HG03432 (cell line): ENCODE results near the gene PCA3.

ENCODE experiments used
- ATAC-seq: cut with Tn5 transposase; IDR thresholded peaks from one replicate; pipeline ENCODE4 v1.9.1; 2021; ENCODE audit warnings: mild to moderate bottlenecking, moderate library complexity; ENCODE audit not compliant: unreplicated experiment

Gene PCA3

DNA sequence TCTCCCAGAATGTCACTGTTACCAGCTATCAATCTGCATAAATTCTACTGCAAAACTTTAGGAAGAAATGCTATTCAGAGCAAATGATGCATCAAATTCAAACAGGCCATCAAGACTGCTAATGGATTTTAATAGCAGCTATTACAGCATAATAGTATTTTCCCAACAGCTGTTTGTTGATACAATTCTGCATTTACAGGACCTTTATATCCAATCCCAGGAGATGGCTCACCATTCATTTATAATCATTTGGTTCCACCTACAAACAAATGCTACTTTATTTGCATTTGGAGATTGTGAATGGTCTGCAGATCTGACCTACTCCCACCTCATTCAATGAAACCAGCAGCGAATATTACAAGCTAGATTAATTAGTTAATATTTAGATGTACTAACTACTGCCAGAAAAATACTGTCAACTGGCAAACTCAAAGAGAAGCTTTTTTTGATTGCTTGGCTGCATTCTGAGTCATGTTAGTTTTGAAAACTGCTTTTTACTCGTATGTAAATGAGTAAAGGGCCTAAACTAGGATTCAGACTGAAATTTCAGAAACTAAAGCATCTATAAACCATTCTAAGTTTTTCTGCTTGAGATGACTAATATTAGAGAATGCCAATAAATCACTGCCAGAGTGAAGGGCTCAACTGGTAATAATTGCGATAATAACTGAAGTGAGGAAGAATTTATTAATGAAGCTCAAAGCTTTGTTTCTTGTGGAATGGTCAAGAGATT lies 7.1 kb upstream of the PCA3 start:
- ATAC-seq = no peak

DNA sequence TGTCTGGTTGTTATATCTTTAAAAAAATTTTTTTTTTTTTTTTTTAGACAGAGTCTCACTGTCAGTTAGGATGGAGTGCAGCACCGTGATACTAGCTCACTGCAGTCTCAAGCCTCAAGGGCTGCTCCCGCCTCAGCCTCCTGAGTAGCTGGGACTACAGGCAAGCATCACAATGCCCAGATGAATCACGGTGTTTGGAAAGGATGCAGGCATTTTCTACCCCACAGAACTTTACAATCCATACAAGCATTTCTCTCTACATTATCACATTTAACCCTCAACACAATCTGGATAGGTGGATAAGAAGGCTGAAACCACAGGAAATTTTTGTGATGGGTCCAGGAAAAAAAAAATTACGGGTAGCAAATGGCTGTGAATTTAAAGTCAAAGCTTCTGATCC lies 5.8 kb upstream of the PCA3 start:
- no peak for ATAC-seq

DNA sequence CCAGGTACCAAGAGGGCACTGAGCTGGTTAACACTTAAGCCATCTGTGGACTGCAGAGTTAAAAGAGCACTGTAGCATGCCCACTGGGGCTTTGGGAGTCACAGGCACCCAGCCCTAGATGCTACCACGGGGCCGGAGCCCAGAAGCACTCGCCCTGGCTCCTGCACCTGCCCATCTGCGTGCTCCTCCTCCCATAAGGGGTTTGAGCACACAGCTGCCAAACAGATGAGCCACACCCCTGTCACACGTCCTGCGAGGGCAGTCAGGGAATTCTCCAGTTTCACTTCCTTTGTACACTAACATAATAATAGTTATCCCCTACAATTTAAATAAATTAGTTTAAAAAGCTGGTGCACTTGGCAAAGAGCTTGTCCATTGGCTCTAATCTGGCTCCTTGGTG lies 4.5 kb upstream of the PCA3 start:
- ATAC-seq = no peak

DNA sequence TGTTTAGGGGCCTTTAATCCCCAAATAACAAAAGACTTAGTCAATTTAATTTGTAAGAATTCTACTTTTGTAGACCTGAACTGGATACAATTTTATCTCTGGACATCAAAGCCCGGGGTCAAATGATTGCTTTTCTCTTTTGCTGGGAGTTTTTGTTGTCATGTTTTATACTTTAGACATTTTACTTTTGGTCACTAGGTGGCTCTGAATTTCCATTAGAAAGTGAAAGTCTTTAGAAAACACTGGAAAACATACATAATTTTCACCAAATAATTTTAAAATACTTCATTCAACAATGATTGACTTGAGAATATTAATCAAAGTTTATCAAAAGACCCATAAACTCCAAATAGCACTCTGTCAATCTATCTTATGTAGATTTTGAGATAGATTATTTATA lies 2.8 kb upstream of the PCA3 start:
- ATAC-seq = no peak

DNA sequence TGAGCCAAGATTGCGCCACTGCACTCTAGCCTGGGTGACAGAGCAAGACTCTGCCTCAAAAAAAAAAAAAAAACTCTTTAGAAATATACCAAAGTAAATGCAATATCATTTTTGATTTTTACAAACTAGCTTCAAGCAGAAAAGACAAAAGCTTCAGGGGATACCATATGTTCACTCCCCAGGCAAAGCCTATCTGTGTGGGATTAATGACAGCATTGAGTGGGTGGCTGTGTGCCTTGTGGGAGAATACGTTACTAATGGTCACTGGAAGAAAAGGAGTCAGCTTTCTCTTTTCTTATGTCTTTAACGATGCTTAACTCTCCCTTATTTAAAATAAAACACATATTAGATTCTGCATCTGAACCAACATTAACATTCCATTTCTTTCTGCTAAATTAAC lies 1.9 kb downstream of the PCA3 start:
- ATAC-seq = no peak

DNA sequence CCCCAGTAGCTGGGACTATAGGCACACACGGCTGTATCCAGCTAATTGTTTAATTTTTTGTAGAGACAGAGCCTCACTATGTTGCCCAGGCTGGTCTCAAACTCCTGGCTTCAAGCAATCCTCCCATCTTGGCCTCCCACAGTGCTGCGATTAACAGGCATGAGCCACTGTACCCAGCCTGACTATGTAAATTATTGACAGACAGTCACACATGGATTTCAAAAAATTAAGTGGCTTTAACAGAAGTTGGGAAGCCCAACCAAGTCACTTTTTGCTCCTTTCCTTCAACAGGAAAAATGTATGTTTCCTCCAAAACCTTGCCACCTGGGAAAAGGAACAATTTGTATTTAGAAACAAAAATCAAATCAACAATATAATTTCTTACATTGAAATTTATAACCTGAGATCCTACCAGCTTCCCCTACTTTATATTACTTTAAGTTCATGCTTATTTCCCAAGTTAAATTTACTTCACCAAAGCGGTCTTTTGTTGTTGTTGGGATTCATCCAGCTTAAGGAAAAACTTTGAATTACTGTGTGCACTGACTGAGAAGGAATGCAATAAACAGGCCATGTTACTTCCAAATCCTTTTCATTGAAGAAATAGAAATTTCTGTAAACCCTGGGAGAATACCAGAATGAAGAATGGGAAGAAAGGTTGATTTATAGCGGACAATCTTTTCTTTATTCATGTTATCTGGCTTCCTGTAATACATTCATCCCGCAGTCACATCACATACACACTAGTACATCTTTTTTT lies 8.6 kb downstream of the PCA3 start:
- ATAC-seq = no peak

DNA sequence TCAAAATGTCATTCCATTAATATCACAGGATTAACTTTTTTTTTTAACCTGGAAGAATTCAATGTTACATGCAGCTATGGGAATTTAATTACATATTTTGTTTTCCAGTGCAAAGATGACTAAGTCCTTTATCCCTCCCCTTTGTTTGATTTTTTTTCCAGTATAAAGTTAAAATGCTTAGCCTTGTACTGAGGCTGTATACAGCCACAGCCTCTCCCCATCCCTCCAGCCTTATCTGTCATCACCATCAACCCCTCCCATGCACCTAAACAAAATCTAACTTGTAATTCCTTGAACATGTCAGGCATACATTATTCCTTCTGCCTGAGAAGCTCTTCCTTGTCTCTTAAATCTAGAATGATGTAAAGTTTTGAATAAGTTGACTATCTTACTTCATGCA lies 20.6 kb downstream of the PCA3 start:
- no peak for ATAC-seq

DNA sequence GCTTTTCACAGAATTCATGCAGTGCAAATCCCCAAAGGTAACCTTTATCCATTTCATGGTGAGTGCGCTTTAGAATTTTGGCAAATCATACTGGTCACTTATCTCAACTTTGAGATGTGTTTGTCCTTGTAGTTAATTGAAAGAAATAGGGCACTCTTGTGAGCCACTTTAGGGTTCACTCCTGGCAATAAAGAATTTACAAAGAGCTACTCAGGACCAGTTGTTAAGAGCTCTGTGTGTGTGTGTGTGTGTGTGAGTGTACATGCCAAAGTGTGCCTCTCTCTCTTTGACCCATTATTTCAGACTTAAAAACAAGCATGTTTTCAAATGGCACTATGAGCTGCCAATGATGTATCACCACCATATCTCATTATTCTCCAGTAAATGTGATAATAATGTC lies 21.3 kb downstream of the PCA3 start:
- ATAC-seq = no peak

DNA sequence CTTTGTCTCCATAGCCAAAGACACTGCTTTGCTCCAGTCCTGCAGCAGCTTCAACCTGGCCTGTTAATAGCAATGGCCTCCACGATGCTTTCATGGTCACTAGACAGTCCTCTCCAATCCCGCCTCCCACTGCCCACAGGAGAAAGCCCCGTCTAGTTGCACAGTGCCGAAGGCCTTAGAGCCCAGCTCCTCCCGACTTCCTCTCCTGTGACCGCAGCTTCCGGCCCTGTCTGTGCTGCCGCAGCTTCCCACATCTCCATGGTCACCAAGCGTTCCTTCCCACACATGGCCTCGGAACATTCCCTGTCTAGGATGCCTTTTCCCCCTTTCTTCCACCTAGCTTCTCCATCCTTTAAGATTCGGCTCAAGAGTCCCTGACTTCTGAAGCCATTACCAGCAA lies 23.4 kb downstream of the PCA3 start:
- no peak for ATAC-seq

DNA sequence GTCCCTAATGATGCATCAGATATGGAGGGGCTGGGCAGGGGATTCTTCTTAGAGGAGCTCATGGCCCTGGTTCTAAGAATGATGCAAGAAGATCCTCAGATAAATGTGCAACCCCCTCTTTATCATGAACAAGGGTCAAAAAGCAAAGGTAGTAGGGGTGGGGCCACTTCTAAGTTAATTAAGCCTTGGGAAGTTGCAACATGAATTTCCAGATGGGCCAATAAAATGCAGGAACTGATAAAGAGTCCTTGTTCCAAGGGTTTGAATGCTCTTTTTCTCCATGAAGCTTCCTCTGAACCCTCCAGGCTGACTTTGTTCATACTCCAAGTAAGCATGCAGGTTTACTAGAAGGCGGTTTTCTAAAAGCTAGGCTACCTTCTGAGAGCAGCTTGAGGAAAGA lies 25.6 kb downstream of the PCA3 start:
- no peak for ATAC-seq

DNA sequence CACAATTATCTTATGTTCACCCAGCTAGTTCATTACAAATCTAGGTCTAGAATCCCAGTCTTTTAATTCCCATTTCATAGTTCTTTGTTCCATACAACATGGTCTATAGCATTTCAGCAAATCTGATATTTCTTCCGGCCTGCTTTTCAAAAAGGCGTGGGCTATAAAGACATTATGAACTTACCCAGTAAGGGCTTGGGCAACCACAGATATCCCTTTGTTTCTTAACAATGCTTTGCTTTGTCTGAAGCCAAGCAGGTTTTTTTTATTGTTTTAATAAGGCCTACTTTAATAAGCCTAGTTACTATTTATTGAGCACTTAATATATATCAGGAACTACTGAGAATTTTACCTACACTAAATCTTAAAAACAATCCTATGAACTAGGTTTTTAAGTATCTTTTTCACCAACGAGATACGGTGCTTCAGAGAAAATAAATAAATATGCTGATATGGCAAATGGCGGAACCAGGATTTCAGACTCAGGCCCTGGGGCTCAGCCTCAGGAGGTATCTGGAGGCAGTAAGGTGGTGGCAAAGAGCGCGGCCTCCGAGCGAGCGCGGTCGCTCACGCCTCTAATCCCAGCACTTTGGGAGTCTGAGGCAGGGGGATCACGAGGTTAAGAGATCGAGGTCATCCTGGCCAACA lies 29.7 kb downstream of the PCA3 start:
- no peak for ATAC-seq

DNA sequence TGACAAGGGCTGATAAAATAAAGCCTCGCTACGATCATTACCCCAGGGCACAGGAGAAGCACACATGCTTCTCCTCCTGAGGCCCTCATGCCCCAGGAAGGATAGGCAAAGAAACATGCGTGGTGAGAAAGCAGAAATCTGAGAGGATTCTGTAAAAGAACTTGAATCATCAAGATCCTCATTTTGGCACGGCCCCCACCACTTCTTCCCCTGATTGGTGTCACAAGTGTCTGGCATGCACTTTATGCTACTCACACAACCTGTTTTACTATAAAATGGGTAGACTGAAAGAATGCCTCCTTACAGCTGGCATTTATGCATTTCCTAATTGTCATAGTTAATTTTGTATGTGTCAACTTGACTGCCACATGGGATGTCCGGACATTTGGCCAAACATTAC lies 32.1 kb downstream of the PCA3 start:
- no peak for ATAC-seq

DNA sequence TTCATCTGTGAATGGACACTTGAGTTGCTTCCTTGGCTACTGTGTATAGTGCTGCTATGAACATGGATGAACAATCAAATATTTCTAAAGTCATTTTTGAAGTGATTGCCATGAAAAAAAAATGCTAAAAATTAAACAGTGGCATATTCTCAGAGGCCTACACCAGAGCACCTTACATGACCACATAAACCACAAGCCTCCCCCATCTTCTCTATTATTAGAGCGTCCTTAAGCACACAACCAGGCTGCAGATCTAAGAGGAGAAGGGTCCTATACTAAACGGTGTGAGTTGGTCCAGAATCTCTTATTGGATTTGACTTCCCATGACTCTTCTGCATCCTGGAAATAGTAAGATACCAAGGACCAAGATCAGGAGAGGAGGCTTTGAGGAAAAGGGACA lies 34.3 kb downstream of the PCA3 start:
- peak; percentile 57 for ATAC-seq

DNA sequence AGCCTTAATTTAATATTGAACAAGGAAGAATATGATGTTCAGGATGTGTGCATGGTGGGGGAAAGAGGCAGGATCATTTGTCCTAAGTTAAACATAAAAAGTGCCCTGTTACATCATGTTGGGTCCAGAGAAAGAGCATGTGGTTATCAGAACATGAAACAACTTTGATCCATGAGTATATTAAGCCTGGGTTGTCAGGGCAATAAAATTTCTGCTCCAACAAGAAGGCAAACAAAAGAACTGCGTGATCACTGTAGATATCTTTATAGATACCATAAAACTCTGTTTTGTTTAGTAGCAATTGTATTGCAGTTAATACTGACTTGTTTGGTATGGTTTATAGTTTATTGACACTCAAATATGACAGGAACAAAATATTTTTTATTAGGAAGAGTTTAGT lies 35.2 kb downstream of the PCA3 start:
- no peak for ATAC-seq

DNA sequence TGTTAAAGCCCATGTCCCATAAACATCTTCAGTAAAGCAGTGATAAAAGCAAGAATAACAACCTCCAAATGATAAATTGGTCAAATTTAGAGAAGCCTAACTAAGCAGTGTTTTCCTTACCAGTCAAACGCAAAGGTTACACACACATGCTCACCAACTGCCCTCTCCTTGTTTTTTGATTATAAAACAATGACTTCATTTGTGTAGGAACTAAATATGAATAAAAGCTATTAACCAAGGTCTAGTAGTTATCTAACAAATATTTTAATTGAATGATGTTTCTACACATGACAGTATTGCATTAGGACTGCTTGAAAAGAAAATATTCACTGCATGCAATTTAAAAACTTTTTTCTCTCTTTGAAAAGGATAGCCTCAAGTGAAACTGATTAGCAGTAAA lies 36.7 kb downstream of the PCA3 start:
- no peak for ATAC-seq

DNA sequence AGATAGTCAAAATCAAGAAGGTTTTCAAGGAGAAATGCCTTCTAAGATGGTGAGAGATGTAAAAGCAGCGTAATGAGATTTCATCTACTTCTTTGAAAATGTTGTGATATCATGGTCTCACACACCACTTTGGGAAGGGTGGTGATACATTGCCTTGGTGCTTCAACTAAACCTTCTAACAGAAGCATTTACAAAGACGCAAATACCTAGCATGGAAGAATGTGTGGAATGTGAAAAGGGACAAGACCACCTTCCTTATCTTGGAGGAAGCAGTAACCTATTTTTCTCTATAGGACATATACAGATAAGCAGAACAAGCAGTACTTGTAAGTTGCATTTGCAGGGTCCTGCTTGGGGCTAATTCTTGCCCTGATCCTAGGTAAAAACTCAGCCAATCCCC lies 38.8 kb downstream of the PCA3 start:
- no peak for ATAC-seq

DNA sequence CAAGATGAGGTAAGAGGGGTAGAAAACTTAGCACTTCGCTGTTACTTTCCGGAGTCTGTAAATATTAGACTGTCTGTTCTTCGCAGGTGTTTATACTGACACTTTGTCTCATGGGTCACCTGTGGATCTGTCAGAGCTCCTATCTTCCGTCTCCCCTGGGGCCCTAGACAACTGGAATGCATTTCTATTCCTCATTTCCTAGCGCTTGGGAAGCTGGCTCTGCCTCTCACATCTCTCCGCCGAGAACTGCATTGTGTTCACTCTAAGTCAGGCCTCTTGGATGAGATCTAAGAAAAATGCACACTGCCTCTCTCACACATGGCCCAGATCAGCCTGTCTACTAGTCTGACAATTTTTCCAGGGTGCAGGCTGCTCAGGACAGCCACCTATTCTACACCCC lies 39.5 kb downstream of the PCA3 start:
- ATAC-seq = no peak

DNA sequence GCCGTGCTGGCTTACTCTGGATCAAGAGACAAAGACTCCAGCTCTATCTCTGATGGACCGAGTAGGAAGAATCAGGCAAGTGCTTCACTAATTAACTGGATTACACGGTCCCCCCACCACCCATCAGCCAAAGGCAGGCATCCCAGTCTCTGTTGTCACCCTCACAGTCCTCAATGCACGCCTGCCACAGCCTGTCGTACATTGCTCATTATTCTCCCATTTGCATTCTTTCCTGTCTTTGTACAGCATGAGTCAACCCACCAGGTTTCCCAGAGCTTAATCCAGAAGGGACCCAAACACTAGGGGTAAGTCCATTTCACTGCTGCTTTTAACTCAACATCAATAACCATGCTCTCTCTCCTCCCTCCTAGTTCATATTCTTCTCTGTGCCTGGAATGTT lies 44.4 kb downstream of the PCA3 start:
- ATAC-seq = no peak

DNA sequence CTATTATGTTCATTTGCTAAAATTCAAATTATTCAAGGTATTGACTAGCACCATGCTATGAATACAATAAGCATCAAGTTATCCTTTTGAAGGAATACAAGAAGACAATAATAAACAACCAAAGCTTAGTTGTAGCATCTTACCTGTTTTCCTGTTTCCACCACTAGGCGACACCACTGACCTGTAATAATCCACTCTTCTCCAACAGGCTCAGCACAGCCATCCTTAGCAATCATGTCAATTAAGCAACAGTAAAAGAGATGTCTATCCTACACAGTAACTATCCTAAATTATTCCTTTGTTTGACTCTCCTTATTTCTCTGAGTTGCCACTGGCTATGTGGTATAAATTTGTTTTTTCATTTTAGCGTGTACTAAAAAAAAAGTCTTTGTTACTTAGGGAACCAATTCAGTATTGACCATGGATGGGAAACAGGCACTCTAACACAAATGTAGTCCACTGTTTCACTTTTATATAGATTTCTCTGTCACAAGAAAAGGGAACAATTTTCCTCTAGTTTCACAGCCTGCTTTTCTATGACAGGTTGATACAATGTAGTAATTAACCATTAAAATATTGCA lies 46.2 kb downstream of the PCA3 start:
- ATAC-seq = peak; percentile 79

DNA sequence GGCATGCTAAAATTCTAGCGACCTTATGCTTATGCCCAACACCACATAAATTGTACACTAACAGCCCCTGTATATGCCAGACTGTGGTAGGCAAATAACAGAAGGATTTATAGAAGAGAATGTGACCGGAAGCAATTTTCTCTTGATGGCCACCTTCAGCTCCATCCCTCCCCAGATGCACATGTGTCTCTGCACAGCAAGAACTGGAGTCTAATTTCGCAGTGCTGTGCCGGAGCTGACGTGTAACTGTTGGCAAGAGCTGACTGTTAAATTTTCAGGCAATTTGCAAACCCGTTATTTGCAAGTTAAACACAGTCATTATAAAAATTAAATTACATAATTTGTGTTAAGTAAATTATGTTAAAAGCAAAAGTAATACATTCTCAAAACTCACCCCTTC lies 48.4 kb downstream of the PCA3 start:
- ATAC-seq = no peak

DNA sequence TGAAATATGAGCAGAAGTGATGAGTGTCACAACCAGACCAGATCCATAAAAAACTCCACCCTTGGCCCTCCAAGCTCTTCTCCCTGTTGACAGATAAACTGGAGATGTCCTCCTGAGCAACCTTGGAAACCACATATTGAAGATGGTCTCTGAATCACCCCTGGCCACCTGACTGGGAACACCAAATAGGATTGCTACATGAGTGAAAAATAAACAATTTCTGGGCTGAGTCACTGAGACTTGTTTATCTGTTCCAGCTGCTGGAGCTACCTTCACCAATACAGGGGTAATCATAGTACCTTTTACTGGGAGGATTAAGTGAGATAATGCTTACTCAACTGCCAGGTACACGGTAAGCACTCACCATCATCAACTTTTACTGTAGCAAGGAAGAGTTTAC lies 53.3 kb downstream of the PCA3 start:
- no peak for ATAC-seq

DNA sequence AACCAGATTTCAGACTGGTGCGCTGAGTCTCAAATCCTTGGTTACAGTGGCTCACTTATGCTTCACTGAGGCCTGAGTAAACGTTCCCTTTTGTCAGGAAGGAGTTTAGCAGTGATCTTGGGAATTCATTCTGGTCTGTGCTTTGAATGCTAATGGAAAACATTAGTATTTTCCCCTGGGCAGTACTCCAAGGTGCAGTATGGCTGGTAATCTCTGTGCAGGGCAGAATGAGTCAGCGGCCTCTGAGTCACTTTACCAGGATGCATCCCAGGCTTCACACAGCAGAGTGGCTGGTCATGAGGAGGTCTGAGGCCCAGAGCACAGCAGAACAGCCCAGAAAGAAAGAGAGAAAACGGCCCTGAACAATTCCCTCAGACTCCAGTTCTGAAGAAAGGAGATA lies 54.0 kb downstream of the PCA3 start:
- ATAC-seq = no peak
